T-helper 2 cell (primary cell): ENCODE measurements around the gene RAD54L2.
A peak's percentile ranks its signal among the peaks of the same experiment; 100 is the strongest.
"Not testable (repeated sequence)": the region's sequence is repeated elsewhere in the genome, so short reads cannot be mapped to it uniquely, and the experiment has no call there.

Source experiments
- DNase-seq, 5 experiments: peaks; one replicate each; pipeline versions ENCODE4 v3.0.0 to v3.0.0-alpha.2; 2012 to 2022
- total RNA-seq, 2 donors: gene quantifications; one replicate each; lab custom pipeline; 2026; lab: John Stamatoyannopoulos, UW

RAD54L2 gene, protein sequence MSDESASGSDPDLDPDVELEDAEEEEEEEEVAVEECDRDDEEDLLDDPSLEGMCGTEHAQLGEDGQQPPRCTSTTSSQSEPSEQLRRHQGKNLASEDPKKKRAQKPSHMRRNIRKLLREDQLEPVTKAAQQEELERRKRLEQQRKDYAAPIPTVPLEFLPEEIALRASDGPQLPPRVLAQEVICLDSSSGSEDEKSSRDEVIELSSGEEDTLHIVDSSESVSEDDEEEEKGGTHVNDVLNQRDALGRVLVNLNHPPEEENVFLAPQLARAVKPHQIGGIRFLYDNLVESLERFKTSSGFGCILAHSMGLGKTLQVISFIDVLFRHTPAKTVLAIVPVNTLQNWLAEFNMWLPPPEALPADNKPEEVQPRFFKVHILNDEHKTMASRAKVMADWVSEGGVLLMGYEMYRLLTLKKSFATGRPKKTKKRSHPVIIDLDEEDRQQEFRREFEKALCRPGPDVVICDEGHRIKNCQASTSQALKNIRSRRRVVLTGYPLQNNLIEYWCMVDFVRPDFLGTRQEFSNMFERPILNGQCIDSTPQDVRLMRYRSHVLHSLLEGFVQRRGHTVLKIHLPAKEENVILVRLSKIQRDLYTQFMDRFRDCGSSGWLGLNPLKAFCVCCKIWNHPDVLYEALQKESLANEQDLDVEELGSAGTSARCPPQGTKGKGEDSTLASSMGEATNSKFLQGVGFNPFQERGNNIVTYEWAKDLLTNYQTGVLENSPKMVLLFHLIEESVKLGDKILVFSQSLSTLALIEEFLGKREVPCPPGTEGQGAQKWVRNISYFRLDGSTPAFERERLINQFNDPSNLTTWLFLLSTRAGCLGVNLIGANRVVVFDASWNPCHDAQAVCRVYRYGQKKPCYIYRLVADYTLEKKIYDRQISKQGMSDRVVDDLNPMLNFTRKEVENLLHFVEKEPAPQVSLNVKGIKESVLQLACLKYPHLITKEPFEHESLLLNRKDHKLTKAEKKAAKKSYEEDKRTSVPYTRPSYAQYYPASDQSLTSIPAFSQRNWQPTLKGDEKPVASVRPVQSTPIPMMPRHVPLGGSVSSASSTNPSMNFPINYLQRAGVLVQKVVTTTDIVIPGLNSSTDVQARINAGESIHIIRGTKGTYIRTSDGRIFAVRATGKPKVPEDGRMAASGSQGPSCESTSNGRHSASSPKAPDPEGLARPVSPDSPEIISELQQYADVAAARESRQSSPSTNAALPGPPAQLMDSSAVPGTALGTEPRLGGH (N-terminal part only)
- total RNA-seq: 78.3 to 93.2 reads per million in 2 donors

DNA sequence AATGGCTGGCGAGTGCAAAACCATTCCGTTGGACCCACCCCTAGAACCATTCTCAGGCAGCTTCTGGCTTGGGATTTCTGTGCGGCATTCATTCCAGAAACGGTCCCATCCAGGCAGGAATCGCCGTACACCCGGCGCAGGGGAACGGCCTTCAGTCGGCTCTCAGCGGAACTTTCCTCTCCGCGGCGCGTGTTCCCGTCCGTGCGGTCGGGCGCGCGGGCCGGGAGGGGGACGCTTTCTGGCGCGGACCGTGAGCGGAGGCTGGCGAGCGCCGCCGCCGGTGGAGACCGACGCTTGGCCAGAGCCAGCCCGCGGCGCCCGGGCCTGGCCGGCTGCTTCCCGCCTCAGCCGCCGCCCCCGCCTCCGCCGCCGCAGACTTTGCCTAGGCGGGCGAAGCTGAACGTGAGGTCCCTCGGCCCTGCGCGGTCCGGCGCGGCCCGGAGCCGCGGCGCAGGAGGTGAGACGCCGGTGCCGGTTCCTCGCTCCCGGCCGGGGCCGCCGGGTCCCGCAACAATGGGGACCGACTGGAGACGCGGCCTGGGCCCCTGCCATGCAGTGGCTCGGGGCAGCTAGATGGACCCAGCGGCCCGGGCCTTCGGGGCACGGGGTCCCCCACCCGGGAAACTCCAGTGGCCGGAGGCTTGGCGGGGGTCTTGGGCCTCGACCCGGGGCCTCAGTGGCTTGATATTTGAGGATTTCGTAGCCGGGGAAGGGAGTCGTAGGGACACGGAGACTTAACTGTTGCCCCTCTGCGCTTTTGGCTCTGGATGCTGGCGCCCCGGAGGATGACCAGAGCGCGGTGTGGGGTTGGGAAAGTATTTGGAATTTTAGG lies at the start of gene RAD54L2:
Gene RAD54L2, plus strand, starts transcription at position 261 of the 832 bp plus-strand sequence. CDS start 51,702 bp downstream, outside the sequence.
- peak; percentile 51 to 87 (median 60) for DNase-seq

DNA sequence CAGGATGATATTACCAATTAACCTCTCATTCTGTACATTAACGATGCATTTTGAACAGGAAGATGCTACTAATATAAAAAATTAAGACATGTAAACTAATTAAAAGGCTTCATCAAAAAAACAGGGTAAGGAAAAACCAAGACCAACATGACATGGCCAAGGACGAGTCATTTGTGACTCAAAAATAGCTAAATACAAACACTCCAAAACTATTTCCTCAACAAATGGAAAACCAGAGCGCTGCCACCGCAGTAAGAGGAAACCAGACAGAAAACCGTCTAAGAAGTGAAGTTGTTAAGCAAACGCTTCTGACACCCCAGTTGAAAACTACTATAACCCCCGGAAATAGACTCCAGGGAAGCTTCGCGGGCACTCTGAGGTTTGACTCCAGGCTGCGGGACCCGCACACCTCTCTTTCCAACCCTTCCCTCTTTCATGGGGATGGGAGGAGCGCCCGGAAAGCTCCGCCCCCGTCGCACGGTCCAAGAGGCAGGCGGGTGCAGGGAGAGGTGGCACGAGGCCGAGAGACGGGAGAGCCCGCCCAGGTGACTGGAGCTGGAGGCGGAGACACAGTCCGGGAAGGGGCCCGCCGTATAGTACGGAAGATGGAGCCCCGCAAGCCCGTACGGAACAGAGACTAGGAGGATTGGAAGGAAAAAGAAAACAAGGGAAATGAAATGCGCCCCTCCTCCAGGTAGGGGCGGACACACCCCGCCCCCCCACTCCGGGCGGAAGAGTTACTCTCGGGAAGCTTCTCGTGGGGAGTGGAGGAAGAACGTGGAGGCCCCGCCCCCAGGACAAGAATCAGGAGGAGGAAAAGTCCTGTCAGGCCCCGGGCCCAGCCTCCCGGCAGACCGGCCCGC lies 39.4 kb upstream of the RAD54L2 start:
- DNase-seq: peak; percentile 66 to 93 (median 76)

DNA sequence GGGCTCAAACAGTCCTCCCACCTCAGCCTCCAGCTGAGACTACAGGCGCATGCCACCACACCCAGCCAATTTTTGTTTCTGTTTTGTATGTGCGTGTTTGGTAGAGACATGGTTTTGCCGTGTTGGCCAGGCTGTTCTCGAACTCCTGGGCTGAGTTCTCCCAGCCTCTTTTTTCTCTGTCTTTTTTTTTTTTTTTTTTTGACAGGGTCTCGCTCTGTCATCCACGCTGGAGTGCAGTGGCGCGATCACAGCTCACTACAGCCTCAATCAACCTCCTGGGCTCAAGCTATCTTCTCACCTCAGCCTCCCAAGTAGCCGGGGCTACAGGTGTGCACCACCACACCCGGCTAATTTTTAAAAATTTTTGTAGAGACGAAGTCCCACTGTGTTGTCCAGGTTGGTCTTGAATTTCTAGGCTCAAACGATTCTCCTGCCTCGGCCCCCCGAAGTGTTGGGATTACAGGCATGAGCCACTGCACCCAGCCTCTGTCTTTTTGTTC lies 37.8 kb upstream of the RAD54L2 start:
- no peak for DNase-seq

DNA sequence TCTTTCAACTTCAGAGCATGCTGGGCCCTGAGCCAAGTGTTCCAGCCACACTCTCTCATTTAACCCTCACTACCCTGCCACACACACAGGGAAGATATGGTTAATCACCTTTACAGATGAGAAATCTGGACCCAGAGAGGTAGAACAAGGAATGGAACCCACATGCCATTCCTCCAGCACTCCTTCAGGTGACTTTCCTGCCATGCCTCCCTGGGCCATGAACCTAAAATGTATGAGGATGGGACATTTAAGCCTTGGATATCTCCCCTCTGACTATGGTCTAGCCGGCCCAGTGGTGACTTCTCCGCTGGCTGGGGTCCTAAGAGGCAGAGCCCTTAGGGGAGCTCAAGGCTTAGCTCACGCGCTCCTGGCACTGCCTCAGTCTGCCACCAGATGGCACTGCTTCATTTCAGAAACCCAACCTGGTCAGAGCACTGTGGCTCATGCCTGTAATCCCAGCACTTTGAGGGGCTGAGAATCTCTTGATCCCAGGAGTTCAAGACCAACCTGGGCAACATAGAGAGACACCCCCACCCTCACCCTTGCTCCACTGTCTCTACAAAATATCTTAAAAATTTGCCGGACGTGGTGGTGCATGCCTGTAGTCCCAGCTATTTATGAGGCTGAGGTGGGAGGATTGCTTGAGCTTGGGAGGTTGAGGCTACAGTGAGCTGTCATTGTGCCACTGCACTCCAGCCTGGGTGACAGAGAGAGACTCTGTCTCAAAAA lies 36.5 kb upstream of the RAD54L2 start:
- DNase-seq: peak; percentile 49 to 75 (median 68)

DNA sequence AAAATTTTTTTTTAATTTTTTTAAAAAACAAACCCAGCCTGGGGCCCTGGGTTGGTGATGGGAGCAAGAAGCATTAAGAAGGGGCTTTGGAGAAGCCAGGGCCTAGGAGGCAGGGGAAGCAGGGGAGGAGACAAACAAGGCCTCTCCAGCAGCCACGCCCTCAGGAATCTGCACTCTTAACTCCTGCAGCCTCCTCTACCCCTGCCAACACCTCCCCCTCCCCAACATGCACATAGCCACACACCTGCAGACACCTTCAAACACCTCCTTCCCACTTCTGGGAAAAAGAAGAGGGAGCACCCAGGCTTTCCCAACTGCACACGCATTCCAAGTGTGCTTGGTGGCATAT lies 36.0 kb upstream of the RAD54L2 start:
- no peak for DNase-seq

DNA sequence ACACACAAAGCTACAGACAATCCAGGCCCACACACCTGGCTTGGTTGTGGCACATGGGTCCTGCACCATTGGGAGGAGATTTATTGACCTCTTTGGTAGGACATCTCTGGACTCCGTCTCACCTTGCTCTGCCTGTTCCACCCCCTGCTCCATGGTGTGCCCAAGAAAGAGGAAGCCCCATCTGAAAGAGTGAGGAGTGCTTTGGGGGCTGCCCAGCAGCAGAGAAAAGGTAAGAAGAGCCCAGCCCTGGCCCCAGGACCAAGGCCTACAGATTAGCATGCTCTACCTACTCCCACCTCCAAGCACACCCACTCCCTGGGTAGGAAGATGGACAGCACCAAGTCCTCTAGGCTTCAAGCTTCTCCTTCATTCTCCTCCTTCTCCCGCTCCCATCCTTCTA lies 35.5 kb upstream of the RAD54L2 start:
- DNase-seq: no peak

DNA sequence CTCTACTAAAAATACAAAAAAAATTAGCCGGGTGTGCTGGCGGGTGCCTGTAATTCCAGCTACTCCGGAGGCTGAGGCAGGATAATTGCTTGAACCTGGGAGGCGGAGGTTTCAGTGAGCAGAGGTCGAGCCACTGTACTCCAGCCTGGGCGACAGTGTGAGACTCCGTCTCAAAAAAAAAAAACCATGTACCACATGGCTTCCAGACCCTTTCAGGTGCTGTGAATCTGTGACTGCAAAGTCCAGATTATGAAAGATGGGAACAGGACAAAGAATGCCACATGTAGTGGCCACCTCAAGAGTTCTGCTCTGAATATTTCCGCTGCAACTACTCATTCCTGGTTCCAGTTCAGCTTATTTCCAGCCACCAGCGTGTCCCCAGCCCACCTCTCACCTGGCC lies 30.3 kb upstream of the RAD54L2 start:
- DNase-seq: no peak

DNA sequence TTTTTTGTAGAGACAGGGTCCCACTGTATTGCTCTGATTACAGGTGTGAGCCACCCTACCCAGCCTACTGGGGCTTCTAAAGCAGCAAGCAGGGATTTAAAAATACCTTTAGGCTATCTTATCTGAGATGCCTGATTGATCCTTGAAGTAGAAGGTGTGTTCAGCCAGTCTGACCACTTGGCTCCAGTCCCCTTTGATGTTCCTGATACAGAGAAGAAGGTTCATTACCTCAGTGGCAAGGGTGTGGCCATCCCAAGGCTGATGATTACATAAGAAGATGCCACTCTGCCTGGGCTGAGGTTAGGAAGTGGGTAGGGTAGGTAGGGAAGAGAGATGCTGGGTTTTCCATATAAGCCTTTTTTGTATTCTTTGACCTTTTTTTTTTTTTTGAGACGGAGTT lies 27.5 kb upstream of the RAD54L2 start:
- DNase-seq: no peak

DNA sequence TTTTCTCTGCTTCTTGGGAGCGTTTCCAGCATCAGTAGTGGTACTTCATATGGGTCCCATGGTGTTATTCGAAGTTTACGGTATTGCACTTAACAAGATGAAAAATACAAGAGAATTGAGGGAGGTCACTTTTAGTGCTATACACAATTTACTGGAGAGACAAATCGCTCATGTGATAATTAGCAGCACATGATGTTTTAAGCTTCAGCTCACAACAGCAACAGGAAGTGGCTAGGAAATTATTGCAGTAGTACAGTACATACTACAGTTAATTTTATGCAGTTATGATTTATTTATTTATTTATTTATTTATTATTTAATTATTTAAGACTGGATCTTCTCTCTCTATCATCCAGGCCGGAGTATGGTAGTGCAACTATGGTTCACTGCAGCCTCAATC lies 24.3 kb upstream of the RAD54L2 start:
- DNase-seq: no peak

DNA sequence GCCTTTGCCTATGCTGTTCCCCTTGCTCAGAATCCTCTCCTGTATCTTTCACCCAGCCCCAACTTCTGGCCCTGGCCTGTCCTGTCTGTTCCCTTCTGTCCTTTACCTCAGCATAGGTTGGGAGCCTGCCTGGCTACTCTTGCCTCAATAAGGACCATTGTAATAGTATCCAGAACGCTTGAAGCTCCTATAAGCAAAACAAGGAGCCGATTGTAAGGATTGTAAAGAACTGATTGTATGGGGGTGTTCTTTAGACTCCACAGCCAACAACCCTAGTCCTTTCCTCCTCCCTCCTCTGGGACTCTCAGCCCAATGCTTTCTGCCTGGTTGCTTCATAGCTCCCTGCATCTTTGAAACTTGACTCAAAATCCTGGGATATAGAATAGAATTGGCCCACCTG lies 18.7 kb upstream of the RAD54L2 start:
- no peak for DNase-seq

DNA sequence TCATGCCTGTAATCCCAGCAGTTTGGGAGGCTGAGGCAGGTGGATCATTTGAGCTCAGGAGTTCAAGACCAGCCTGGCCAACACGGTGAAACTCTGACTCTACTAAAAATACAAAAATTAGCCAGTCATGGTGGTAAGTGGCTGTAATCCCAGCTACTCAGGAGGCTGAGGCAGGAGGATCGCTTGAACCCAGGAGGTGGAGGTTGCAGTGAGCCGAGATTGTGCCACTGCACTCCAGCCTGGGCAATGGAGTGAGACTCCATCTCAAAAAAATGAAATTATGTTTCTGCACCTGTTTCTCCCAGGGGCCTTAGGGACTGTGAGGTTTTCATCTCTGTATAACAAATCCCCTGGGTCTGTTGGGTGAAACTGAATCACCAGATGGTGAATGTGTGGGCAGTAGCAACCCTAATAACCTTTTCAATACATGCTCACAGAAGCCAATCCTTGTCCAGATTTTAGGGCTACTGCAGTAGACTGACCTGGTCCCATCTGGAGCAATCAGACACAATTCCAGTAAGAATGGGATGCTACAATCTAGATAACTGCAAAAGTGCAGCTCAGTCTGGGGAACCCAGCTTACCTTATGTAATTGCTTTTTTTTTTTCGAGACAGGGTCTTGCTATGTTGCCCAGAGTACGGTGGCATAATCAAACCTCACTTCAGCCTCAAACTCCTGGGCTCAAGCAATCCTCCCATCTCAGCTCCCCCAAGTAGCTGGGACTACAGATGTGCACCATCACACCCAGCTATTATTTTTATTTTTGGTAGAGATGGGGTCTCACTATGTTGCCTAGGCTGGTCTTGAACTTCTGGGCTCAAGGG lies 17.4 kb upstream of the RAD54L2 start:
- not testable (repeated sequence) for DNase-seq

DNA sequence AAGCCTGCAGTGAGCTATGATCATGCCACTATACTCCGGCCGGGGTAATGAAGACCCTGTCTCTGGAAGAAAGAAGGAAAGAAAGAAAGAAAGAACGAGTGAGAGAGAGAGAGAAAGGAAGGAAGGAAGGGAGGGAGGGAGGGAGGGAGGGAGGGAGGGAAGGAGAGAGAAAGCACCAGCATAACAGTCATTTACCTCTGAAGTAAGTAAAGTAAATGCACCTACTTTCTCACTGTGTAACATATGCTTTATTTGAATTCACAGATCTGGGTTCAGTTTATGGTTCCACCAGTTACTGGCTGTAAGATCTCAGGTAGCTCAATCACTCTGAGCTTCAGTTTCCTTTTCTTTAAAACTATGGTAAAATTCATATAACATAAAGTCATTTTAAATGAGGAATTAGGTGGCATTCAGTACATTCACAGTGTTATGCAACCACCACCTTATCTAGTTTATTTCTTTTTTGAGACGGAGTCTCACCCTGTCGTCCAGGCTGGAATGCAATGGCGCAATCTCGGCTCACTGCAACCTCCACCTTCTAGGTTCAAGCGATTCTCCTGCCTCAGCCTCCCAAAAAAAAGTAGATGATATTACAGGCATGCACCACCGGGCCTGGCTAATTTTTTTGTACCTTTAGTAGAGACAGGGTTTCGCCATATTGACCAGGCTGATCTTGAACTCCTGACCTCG lies 16.1 kb upstream of the RAD54L2 start:
- DNase-seq: no peak

DNA sequence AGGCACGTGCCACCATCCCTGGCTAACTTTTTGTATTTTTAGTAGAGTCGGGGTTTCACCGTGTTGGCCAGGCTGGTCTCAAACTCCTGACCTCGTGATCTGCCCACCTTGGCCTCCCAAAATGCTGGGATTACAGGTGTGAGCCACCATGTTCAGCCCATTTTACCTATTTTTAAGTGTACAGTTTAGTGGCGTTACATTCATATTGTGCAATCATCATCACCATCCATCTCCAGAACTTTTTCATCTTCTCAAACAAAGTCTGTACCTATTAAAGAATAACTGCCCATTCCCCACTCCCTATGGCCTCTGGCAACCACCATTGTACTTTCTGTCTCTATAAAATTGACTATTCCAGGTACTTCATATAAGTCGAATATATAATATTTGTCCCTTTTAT lies 13.6 kb upstream of the RAD54L2 start:
- not testable (repeated sequence) for DNase-seq

DNA sequence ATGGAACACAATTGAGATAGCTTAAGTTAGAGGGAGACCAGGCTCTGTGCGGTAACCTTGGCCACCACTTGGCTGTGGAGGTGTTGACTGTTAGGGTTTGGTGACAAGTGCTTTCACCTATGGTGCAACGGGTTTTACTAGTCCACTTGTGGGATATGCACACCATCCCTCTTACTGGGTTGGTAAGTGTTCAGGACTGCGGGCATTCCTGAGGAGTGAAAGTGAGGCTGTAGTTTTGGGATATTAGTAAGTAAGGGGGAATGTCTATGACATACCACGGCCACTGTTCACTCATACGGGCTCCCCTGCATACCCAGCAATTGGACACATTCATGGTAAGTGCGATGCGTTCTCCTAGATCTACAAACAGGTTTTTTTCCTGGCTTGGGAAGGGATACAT lies 8.0 kb upstream of the RAD54L2 start:
- DNase-seq: no peak

DNA sequence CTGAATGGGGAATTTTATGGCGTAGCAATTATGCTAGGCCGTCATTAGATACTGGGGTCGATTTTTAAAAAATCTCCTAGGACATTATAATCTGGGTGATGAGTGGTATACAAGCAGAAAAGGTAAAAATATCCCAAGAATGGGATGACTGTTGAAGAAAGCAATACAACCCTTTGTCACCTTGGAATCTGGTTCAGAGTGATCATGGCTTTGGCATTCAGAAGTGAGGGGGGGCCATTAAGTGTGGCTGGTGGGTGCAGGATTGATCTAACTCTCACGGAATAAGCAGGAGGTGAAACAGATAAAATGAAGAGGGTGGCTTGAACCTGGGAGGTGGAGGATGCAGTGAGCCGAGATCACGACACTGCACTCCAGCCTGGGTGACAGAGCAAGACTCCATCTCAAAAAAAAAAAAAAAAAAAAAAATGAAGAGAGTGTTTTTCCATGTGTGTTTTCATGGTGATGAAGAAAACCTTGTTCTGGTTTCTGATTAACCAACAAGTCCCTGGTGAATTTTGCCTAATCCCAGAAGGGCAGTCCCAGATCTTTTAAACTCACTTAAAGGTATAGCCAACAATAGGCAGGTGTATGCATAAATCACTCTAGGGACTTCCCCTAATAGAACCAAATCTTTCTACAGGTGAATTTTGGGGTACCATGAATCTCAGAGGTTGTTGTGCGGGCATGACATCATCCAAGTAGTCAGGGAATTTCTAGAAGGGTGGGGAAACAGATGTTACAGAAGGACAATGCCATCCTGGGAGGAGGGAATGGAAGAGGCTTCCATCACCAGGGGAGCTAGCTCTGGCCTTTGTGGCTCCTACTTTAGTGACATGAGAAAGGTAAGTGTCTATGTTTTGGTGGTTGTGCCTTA lies 3.1 kb upstream of the RAD54L2 start:
- DNase-seq: no peak

DNA sequence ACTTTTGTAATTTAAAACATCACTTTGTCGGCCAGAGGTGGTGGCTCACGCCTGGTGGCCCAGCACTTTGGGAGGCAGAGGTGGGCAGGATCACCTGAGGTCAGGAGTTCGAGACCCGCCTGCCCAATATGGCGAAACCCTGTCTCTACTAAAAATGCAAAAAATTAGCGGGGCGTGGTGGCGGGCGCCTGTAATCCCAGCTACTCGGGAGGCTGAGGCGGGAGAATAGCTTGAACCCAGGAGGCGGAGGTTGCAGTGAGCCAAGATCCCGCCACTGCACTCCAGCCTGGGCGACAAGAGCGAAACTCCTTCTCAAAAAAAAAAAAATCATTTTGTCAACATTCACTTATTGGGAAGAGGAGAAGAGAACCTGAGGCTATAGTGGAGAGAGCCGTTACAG lies 888 bp upstream of the RAD54L2 start:
- not testable (repeated sequence) for DNase-seq

DNA sequence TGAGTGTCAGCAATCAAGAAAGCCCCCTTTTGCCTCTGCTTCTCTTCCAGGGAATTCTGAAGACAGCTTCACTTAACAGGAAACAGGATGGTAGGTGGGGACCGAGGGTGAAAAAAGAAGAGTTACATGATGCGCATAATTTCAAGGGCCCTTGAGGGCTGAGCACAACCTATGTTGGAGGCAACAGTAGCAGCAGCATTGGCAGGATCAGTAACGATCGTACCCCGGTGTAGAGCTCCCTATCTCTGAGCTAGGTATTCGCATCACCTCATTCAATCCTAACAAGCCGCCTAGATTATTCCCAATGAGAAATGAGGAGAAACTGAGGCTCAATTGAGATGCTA lies 432 bp upstream of the RAD54L2 start:
- peak in 1 of 5 experiments; percentile 20 for DNase-seq
